H1 (cell line): ENCODE data around the gene SNX17.

Experiments
- CHD2 ChIP-seq: IDR thresholded peaks from 2 replicates; pipeline ENCODE4 v1.6.1; 2012; ENCODE audit warnings: low read length, improper control_type of control experiment
- EZH2 ChIP-seq: fragments of 200-600 bp; sonication (generic); IDR thresholded peaks from 2 replicates; pipeline ENCODE4 v1.7.1; 2012; ENCODE audit warnings: low read depth, mild to moderate bottlenecking, moderate library complexity, low read length, inconsistent platforms; ENCODE audit not compliant: severe bottlenecking
- GABPA ChIP-seq: IDR thresholded peaks from 2 replicates; pipeline ENCODE4 v1.6.1; 2011; ENCODE audit warnings: mild to moderate bottlenecking, low read length, moderate library complexity, borderline replicate concordance; ENCODE audit not compliant: insufficient read depth
- HDAC6 ChIP-seq: IDR thresholded peaks from one replicate; pipeline ENCODE4 v1.7.1; 2012; ENCODE audit warnings: low read depth, mild to moderate bottlenecking, inconsistent platforms, low read length, moderate library complexity
- JUN ChIP-seq: IDR thresholded peaks from 2 replicates; pipeline ENCODE4 v1.6.1; 2011; ENCODE audit warnings: low read depth, mild to moderate bottlenecking, improper control_type of control experiment, low read length
- MAX ChIP-seq: IDR thresholded peaks from 2 replicates; pipeline ENCODE4 v1.6.1; 2012; ENCODE audit warnings: inconsistent platforms
- PHF8 ChIP-seq: fragments of 200-600 bp; sonication (generic); conservative IDR thresholded peaks from 2 replicates; pipeline ENCODE4 v1.7.1; 2012; ENCODE audit warnings: low read depth, mild to moderate bottlenecking, inconsistent platforms, low read length, moderate library complexity
- POLR2A ChIP-seq, 2 experiments: IDR thresholded peaks; 1 replicate in 1 of 2; 2 replicates in 1 of 2; pipeline ENCODE4 v1.6.1; 2011; ENCODE audit warnings: low read depth in 2 of 2, low read length in 2 of 2, mild to moderate bottlenecking in 2 of 2; ENCODE audit errors: control extremely low read depth in 1 of 2
- POLR2AphosphoS5 ChIP-seq: IDR thresholded peaks from 2 replicates; pipeline ENCODE4 v1.6.1; 2011; ENCODE audit warnings: low read depth, low read length
- RFX5 ChIP-seq: IDR thresholded peaks from 2 replicates; pipeline ENCODE4 v1.6.1; 2011; ENCODE audit warnings: low read depth, low read length, improper control_type of control experiment, borderline replicate concordance
- RNF2 ChIP-seq: fragments of 200-900, 300-1000 bp; sonication (generic); IDR thresholded peaks from 2 replicates; pipeline ENCODE4 v1.7.1; 2016; ENCODE audit warnings: borderline replicate concordance, low read depth, mild to moderate bottlenecking, antibody characterized with exemption, low read length; ENCODE audit not compliant: poor library complexity, severe bottlenecking; ENCODE audit errors: missing control alignments
- TAF1 ChIP-seq: IDR thresholded peaks from 2 replicates; pipeline ENCODE4 v1.6.1; 2011; ENCODE audit warnings: mild to moderate bottlenecking, low read depth, low read length
- ZNF274 ChIP-seq: IDR thresholded peaks from 2 replicates; pipeline ENCODE4 v1.7.0; 2012; ENCODE audit warnings: low read length, borderline replicate concordance; ENCODE audit errors: extremely low read depth
- TF ChIP-seq, protein P1 (sequence below), 3 experiments: IDR thresholded peaks; 1 replicate in 2 of 3; 2 replicates in 1 of 3; pipeline versions ENCODE4 v1.5.1 to v1.6.1; 2011; ENCODE audit warnings: low read length in 3 of 3, mild to moderate bottlenecking in 3 of 3, inconsistent platforms in 2 of 3, low read depth in 1 of 3, moderate library complexity in 1 of 3; ENCODE audit not compliant: insufficient read depth in 1 of 3; ENCODE audit errors: control extremely low read depth in 1 of 3

- TF ChIP-seq TAF1 (no peak), RFX5 (no peak), PHF8 (no peak), GABPA (no peak), ZNF274 (no peak), RNF2 (no peak), POLR2A (IDR thresholded peaks at IDR 0.05; ENCODE audit: control extremely low read depth in 1 of 2, low read depth in 2 of 2, low read length in 2 of 2) (no peak), JUN (no peak), EZH2 (no peak), POLR2AphosphoS5 (no peak), MAX (no peak), HDAC6 (no peak), CHD2 (no peak)
- TF ChIP-seq, protein P1, sequence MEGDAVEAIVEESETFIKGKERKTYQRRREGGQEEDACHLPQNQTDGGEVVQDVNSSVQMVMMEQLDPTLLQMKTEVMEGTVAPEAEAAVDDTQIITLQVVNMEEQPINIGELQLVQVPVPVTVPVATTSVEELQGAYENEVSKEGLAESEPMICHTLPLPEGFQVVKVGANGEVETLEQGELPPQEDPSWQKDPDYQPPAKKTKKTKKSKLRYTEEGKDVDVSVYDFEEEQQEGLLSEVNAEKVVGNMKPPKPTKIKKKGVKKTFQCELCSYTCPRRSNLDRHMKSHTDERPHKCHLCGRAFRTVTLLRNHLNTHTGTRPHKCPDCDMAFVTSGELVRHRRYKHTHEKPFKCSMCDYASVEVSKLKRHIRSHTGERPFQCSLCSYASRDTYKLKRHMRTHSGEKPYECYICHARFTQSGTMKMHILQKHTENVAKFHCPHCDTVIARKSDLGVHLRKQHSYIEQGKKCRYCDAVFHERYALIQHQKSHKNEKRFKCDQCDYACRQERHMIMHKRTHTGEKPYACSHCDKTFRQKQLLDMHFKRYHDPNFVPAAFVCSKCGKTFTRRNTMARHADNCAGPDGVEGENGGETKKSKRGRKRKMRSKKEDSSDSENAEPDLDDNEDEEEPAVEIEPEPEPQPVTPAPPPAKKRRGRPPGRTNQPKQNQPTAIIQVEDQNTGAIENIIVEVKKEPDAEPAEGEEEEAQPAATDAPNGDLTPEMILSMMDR (IDR thresholded peaks at IDR 0.05; ENCODE audit: control extremely low read depth in 1 of 3, insufficient read depth in 1 of 3, low read depth in 1 of 3, low read length in 3 of 3): no peak
These were observed 7.6 kb upstream of the SNX17 start for GRCh38 chr2:27362678-27363420.
